CD14-positive monocyte (primary cell): ENCODE results near the gene CHRNA4. TPM values are rescaled to one million over a fixed set of nuclear protein-coding genes. Genes with fewer than 3 reads are reported as not detected.

Experiments used
- DNase-seq, 3 donors: peaks; one replicate each; pipeline ENCODE4 v3.0.0-alpha.2; 2011 to 2022
- H2AFZ ChIP-seq: 2 replicates; pipeline ENCODE4 v1.6.0; 2012; ENCODE audit warnings: mild to moderate bottlenecking, low read depth, low read length, inconsistent platforms; ENCODE audit not compliant: insufficient read depth, poor library complexity, severe bottlenecking
- H3K27ac ChIP-seq, 2 donors: 1 replicate in 1 of 2; 2 replicates in 1 of 2; pipeline ENCODE4 v1.5.1; 2012 to 2013; ENCODE audit warnings: low read length in 2 of 2, control low read depth in 1 of 2, inconsistent platforms in 1 of 2, low read depth in 1 of 2, mild to moderate bottlenecking in 1 of 2
- H3K27me3 ChIP-seq, 2 donors: one replicate each; pipeline versions ENCODE4 v1.6.0 to v1.6.1; 2011 to 2013; ENCODE audit warnings: low read length in 2 of 2; ENCODE audit not compliant: control insufficient read depth in 2 of 2, insufficient read depth in 2 of 2
- H3K36me3 ChIP-seq, 2 donors: replicated peaks in 1 of 2; 1 replicate in 1 of 2; 2 replicates in 1 of 2; pipeline versions ENCODE4 v1.5.1 to v1.6.1; 2012 to 2013; ENCODE audit warnings: low read length in 2 of 2, control low read depth in 1 of 2, inconsistent platforms in 1 of 2, mild to moderate bottlenecking in 1 of 2; ENCODE audit not compliant: insufficient read depth in 2 of 2, control insufficient read depth in 1 of 2
- H3K4me1 ChIP-seq, 2 donors: 1 replicate in 1 of 2; 2 replicates in 1 of 2; pipeline versions ENCODE4 v1.5.1 to v1.6.1; 2012 to 2013; ENCODE audit warnings: low read length in 2 of 2, control low read depth in 1 of 2, inconsistent platforms in 1 of 2, mild to moderate bottlenecking in 1 of 2, moderate library complexity in 1 of 2; ENCODE audit not compliant: insufficient read depth in 2 of 2, control insufficient read depth in 1 of 2
- H3K4me2 ChIP-seq: replicated peaks from 2 replicates; pipeline ENCODE3; 2012; ENCODE audit warnings: low read length, moderate library complexity, mild to moderate bottlenecking; ENCODE audit not compliant: poor library complexity, severe bottlenecking; ENCODE audit errors: extremely low read depth
- H3K4me3 ChIP-seq, 3 experiments: fragments of 200-600 bp in 1 of 3; sonication (generic) in 1 of 3; replicated peaks in 1 of 3; 1 replicate in 2 of 3; 2 replicates in 1 of 3; pipeline ENCODE4 v1.5.1; 2011 to 2013; ENCODE audit warnings: low read length in 3 of 3, mild to moderate bottlenecking in 3 of 3, control low read depth in 2 of 3, low read depth in 2 of 3, inconsistent platforms in 1 of 3, moderate library complexity in 1 of 3
- H3K79me2 ChIP-seq: 2 replicates; pipeline ENCODE4 v1.6.0; 2012; ENCODE audit warnings: mild to moderate bottlenecking, control low read depth, inconsistent platforms, low read length, moderate library complexity; ENCODE audit not compliant: insufficient read depth
- H3K9ac ChIP-seq: 2 replicates; pipeline ENCODE4 v1.6.0; 2017; ENCODE audit warnings: low read length, mild to moderate bottlenecking; ENCODE audit not compliant: insufficient read depth, poor library complexity, severe bottlenecking
- H3K9me3 ChIP-seq, 2 donors: replicated peaks in 1 of 2; 1 replicate in 1 of 2; 2 replicates in 1 of 2; pipeline versions ENCODE4 v1.5.1 to v1.6.1; 2012 to 2013; ENCODE audit warnings: low read length in 2 of 2, control low read depth in 1 of 2; ENCODE audit not compliant: control insufficient read depth in 1 of 2, insufficient read depth in 1 of 2
- H4K20me1 ChIP-seq: 2 replicates; pipeline ENCODE4 v1.6.0; 2012; ENCODE audit warnings: mild to moderate bottlenecking, low read length, control low read depth, moderate library complexity; ENCODE audit not compliant: insufficient read depth
- H3K27ac Mint-ChIP-seq, 7 donors: one replicate each; pipeline ENCODE4 v1.8.0; 2020; ENCODE audit warnings: mild to moderate bottlenecking in 7 of 7, mixed read lengths in 7 of 7, moderate library complexity in 6 of 7, inconsistent platforms in 2 of 7
- H3K27me3 Mint-ChIP-seq, 3 donors: one replicate each; pipeline ENCODE4 v1.8.0; 2021 to 2022; ENCODE audit warnings: low read depth in 3 of 3, mild to moderate bottlenecking in 3 of 3, mixed read lengths in 3 of 3, moderate library complexity in 3 of 3, inconsistent platforms in 1 of 3
- H3K36me3 Mint-ChIP-seq, 2 donors: one replicate each; pipeline ENCODE4 v1.8.0; 2020; ENCODE audit warnings: mixed read lengths in 2 of 2, inconsistent platforms in 1 of 2, mild to moderate bottlenecking in 1 of 2
- H3K4me1 Mint-ChIP-seq: one replicate; pipeline ENCODE4 v1.8.0; 2020; ENCODE audit warnings: mild to moderate bottlenecking, mixed read lengths
- H3K4me3 Mint-ChIP-seq, 2 donors: one replicate each; pipeline ENCODE4 v1.8.0; 2020; ENCODE audit warnings: mild to moderate bottlenecking in 2 of 2, mixed read lengths in 2 of 2, moderate library complexity in 1 of 2
- H3K9me3 Mint-ChIP-seq, 7 donors: one replicate each; pipeline ENCODE4 v1.8.0; 2020 to 2022; ENCODE audit warnings: mixed read lengths in 7 of 7, mild to moderate bottlenecking in 6 of 7, moderate library complexity in 6 of 7, inconsistent platforms in 2 of 7
- WGBS: methylation state at CpG from one replicate; pipeline ENCODE4 v1.1.5; 2013; ENCODE audit warnings: missing lambda C conversion rate; ENCODE audit not compliant: insufficient coverage; 5-methylcytosine and 5-hydroxymethylcytosine counted together
- intact Hi-C, 2 donors: fragments of 100-400 bp; cut with micrococcal nuclease; formaldehyde crosslinking; loops; one replicate each; pipeline versions ENCODE4 v1.15.0 to v1.15.1; 2023
- polyA plus RNA-seq, 3 donors: library from polyadenylated mRNA; depleted of rRNA in 1 of 3; unstranded in 2 of 3; stranded (reverse) in 1 of 3; fragments of 300-500 nt in 2 of 3; fragments of >200 nt in 1 of 3; fragmentation: Illumina TruSeq in 2 of 3; gene quantifications; 1 replicate in 2 of 3; 2 replicates in 1 of 3; pipeline ENCODE4 v1.2.3, GENCODE V29; 2012 to 2021
- TF ChIP-seq, protein P1 (sequence below): fragments of 200-600 bp; IDR thresholded peaks from one replicate; pipeline ENCODE4 v1.8.0; 2022; ENCODE audit warnings: antibody characterized with exemption, mild to moderate bottlenecking

The CHRNA4 gene
- polyA plus RNA-seq, 3 donors, result not detected

DNA sequence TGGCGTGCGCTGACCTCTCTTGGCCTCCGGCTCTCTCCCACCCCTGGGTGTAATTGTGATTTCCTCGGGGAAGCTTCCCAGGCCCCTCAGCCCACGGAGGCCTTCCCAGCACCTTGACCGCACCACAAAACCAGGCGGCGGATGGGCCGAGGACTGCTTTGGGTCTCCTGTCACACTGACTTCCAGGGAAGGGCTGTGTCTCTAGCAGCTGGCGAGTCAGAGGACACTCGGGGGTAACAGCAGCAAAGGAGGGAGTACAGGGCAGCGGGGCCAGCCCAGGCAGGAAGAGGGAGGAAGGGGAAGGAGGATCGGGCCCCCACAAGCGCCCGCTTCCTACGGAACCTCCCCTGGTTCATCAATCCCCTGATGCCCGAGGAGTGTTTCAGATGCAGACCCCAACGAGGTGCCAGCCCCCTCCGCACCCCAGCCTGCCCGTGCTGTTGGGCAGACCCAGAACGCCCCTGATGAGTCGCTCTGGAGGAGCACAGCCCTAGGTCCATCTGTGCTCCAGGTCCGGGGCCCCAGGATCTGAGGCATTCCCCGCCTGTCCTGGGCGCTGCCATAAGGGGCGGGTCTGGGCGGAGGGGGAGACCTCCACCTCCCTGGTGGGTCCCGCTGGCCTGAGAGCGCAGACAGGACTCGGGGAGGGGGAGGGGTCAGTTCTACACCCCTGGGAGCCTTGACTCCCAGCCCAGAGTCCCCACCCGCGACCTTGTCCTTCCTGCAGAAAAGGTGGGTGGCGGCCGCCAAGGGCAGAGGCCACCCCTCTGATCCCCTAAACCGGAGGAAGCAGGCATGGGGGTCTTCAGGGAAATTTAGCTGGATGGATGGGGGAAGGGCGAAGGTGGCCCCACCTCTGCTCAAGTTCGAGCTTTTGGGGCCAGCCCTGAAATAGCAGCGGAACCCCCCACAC, 956 bp downstream of the CHRNA4 start:
- Mint-ChIP-seq H3K9me3 (peaks cover 0 to 7% (median 0%) of the 10 kb centered on the region in 7 donors), H3K27ac (peak overlapping the region in 1 of 7 donors; percentile 54), H3K4me1 (no peaks in the 10 kb centered on the region), H3K36me3 (no peaks in the 10 kb centered on the region), H3K27me3 (peaks cover 26 to 43% (median 32%) of the 10 kb centered on the region in 3 donors), H3K4me3 (peak overlapping the region in 1 of 2 donors; percentile 55)
- Histone ChIP-seq H3K79me2 (no peaks in the 10 kb centered on the region), H3K4me1 (no peaks in the 10 kb centered on the region), H3K9me3 (no peaks in the 10 kb centered on the region), H3K4me2 (no peak overlapping the region), H3K36me3 (no peaks in the 10 kb centered on the region), H3K27me3 (peaks cover 4 to 25% of the 10 kb centered on the region in 2 donors), H2AFZ (no peak overlapping the region), H4K20me1 (no peaks in the 10 kb centered on the region), H3K9ac (no peak overlapping the region), H3K4me3 (no peak overlapping the region), H3K27ac (no peak overlapping the region)
- TF ChIP-seq, protein P1, sequence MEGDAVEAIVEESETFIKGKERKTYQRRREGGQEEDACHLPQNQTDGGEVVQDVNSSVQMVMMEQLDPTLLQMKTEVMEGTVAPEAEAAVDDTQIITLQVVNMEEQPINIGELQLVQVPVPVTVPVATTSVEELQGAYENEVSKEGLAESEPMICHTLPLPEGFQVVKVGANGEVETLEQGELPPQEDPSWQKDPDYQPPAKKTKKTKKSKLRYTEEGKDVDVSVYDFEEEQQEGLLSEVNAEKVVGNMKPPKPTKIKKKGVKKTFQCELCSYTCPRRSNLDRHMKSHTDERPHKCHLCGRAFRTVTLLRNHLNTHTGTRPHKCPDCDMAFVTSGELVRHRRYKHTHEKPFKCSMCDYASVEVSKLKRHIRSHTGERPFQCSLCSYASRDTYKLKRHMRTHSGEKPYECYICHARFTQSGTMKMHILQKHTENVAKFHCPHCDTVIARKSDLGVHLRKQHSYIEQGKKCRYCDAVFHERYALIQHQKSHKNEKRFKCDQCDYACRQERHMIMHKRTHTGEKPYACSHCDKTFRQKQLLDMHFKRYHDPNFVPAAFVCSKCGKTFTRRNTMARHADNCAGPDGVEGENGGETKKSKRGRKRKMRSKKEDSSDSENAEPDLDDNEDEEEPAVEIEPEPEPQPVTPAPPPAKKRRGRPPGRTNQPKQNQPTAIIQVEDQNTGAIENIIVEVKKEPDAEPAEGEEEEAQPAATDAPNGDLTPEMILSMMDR, result no peak
- 25% methylated on average over 27 of the region's 38 CpGs for WGBS
- no peak for DNase-seq
- intact Hi-C loops, result no loop called here

GRCh38 chr20:63359164-63359934, 1.8 kb downstream of the CHRNA4 start:
- intact Hi-C loops, result no loop called here
- H3K27me3 Mint-ChIP-seq, result peaks cover 26 to 45% (median 32%) of the 10 kb centered on the region in 3 donors
- no peak overlapping the region for H3K9ac ChIP-seq
- peaks cover 0 to 7% (median 0%) of the 10 kb centered on the region in 7 donors for H3K9me3 Mint-ChIP-seq
- H3K27me3 ChIP-seq, result peaks cover 4 to 25% of the 10 kb centered on the region in 2 donors
- DNase-seq, result no peak
- H3K36me3 Mint-ChIP-seq, result no peaks in the 10 kb centered on the region
- H3K27ac Mint-ChIP-seq, result peak overlapping the region in 1 of 7 donors; percentile 54
- TF ChIP-seq, protein P1, result no peak
- H3K4me2 ChIP-seq, result no peak overlapping the region
- no peak overlapping the region for H3K4me3 ChIP-seq
- H3K4me1 Mint-ChIP-seq, result no peaks in the 10 kb centered on the region
- no peaks in the 10 kb centered on the region for H3K36me3 ChIP-seq
- no peaks in the 10 kb centered on the region for H3K79me2 ChIP-seq
- H4K20me1 ChIP-seq, result no peaks in the 10 kb centered on the region
- H3K4me1 ChIP-seq, result no peaks in the 10 kb centered on the region
- WGBS, result 90% methylated on average over 35 of the region's 42 CpGs
- H3K4me3 Mint-ChIP-seq, result peak overlapping the region in 1 of 2 donors; percentile 55
- no peak overlapping the region for H3K27ac ChIP-seq
- no peaks in the 10 kb centered on the region for H3K9me3 ChIP-seq
- H2AFZ ChIP-seq, result no peak overlapping the region
